Spinal cord (tissue), 10 donors: ENCODE results near the gene ZP2. TPM values are rescaled to one million over a fixed set of nuclear protein-coding genes. Genes with fewer than 3 reads are reported as not detected.
"Not testable (repeated sequence)": the region's sequence is repeated elsewhere in the genome, so short reads cannot be mapped to it uniquely, and the experiment has no call there.

Experiments
- DNase-seq, 6 donors: peaks; one replicate each; pipeline versions ENCODE4 v3.0.0 to v3.0.0-alpha.2; 2013 to 2015; ENCODE audit warnings: low spot score in 6 of 6, low read depth in 4 of 6
- H3K27ac ChIP-seq: one replicate; pipeline ENCODE4 v1.5.1; 2013; ENCODE audit warnings: low read depth, low read length, control low read depth
- H3K27me3 ChIP-seq: one replicate; pipeline ENCODE4 v1.6.1; 2013; ENCODE audit warnings: low read length; ENCODE audit not compliant: control insufficient read depth, insufficient read depth
- H3K36me3 ChIP-seq: one replicate; pipeline ENCODE4 v1.6.1; 2013; ENCODE audit warnings: low read length; ENCODE audit not compliant: control insufficient read depth, insufficient read depth
- H3K4me1 ChIP-seq: one replicate; pipeline ENCODE4 v1.6.1; 2013; ENCODE audit warnings: low read length; ENCODE audit not compliant: control insufficient read depth, insufficient read depth
- H3K4me3 ChIP-seq: one replicate; pipeline ENCODE4 v1.5.1; 2013; ENCODE audit warnings: low read depth, low read length, control low read depth
- H3K9me3 ChIP-seq: one replicate; pipeline ENCODE4 v1.6.1; 2013; ENCODE audit warnings: low read length; ENCODE audit not compliant: control insufficient read depth, insufficient read depth
- WGBS: methylation state at CpG from one replicate; pipeline ENCODE4 v1.1.5; 2013; ENCODE audit warnings: missing lambda C conversion rate; ENCODE audit not compliant: insufficient coverage; 5-methylcytosine and 5-hydroxymethylcytosine counted together
- polyA plus RNA-seq, 2 donors: library from polyadenylated mRNA; unstranded; fragments of 120-200 nt; gene quantifications; one replicate each; pipeline ENCODE4 v1.2.1, GENCODE V29; 2013; ENCODE audit not compliant: insufficient read length in 2 of 2
- total RNA-seq, 2 donors: library from RNA; depleted of rRNA in 1 of 2; stranded (reverse); fragments of 120-200 nt in 1 of 2; fragments of >200 nt in 1 of 2; gene quantifications; one replicate each; pipeline versions ENCODE4 v1.2.3 to v1.2.4, GENCODE V29; 2013 to 2014
- donor health status: healthy.

Gene ZP2
- total and polyA plus RNA-seq, 4 donors: 0.17 to 0.20 TPM; not detected in 2

DNA sequence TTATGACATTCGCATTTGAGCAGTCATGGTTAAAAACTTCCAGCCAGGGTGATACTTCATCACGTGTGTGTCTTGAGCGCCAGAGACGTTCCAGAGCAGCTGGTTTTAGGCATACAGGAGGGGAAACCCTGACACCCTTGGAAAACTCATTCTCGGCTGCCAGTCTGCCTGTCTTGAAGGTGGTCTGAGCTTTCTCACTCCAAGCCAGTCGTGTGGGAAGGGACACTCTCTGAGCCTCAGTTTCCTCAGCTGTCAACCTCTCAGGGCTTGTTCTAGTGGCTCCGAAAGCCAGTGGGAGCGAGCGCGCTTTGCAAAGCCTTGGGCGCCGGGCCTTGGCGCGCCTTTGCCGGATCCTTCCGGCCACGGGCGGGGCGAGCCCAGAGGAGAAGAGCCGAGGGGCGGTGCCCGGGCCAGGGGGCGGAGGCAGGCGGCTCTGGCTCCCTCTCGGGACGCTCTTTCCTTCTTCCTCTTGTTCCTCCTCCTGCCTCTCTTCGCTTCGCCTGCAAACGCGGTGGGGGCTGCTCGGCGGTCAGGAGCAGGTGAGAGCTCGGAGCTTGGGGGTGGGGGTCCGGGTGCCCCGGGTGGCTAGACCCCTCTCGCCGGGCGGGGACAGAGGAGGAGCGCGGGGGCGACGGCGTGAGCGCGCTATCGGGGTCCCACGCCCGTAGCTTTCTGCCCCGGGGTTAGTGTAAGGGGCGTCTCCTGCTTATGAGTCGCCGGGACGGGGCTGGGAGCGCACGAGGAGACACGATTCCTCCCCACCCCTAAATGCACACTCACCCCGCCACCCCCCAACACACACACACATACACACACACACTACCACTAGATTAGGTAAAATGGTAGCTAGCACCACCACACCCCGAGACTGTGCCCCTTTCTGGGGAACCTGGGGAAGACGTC, 52.9 kb downstream of the ZP2 start, which contains the start of gene LDAF1:
LDAF1 (plus strand) TSS at position 467 of the 903 bp plus-strand sequence. CDS start 2,509 bp downstream, outside the sequence.
- Histone ChIP-seq H3K36me3 (no peaks in the 10 kb centered on the region), H3K27ac (peak within 1 kb of the TSS; percentile 25), H3K9me3 (no peaks in the 10 kb centered on the region), H3K4me3 (peak within 1 kb of the TSS; percentile 73), H3K4me1 (peaks cover 21% of the 10 kb centered on the region), H3K27me3 (no peaks in the 10 kb centered on the region)
- under 1% methylated on average over 44 of the region's 59 CpGs for WGBS
- peak in 4 of 6 donors; percentile 48 to 86 (median 65) for DNase-seq

DNA sequence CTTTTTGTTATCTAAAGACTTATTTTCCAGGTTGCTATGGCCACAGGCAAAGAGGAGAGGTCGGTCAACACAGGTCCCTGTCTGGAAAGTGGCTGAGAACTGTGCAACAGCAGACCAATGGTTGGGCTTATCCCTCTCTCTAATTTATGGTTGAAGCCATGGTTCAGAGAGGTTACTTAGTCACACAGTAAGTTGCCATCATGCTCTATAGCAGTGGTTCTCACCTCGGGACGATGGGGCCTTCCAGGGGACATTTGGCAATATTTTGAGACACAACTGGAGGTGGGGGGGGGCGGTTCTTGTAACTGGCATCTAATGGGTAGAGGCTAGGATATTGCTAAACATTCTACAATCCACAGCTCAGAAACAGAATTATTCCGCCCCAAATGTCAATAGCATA, 53.7 kb downstream of the ZP2 start:
- no peak overlapping the region for H3K4me3 ChIP-seq
- H3K27ac ChIP-seq: no peak overlapping the region

GRCh38 chr16:21156767-21157467, 54.5 kb downstream of the ZP2 start:
- no peak overlapping the region for H3K27ac ChIP-seq
- H3K4me3 ChIP-seq: no peak overlapping the region
- H3K4me1 ChIP-seq: peaks cover 21% of the 10 kb centered on the region
- DNase-seq: peak in 3 of 6 donors; percentile 57 to 94 (median 89)
- WGBS: 69% methylated on average over 2 of the region's 6 CpGs
- H3K9me3 ChIP-seq: no peaks in the 10 kb centered on the region
- no peaks in the 10 kb centered on the region for H3K36me3 ChIP-seq
- H3K27me3 ChIP-seq: no peaks in the 10 kb centered on the region

More for the DNA sequence above, 53.7 kb downstream of the ZP2 start:
- no peaks in the 10 kb centered on the region for H3K27me3 ChIP-seq
- no CpG with 5 or more reads among the region's 5 CpGs for WGBS
- peaks cover 21% of the 10 kb centered on the region for H3K4me1 ChIP-seq
- no peaks in the 10 kb centered on the region for H3K9me3 ChIP-seq
- no peak for DNase-seq
- H3K36me3 ChIP-seq: no peaks in the 10 kb centered on the region

- not testable (repeated sequence) for DNase-seq, H3K27me3 ChIP-seq
- no CpG with 5 or more reads among the region's 1 CpG for WGBS
Measured at GRCh38 chr16:21156011-21156410, 55.4 kb downstream of the ZP2 start.

DNA sequence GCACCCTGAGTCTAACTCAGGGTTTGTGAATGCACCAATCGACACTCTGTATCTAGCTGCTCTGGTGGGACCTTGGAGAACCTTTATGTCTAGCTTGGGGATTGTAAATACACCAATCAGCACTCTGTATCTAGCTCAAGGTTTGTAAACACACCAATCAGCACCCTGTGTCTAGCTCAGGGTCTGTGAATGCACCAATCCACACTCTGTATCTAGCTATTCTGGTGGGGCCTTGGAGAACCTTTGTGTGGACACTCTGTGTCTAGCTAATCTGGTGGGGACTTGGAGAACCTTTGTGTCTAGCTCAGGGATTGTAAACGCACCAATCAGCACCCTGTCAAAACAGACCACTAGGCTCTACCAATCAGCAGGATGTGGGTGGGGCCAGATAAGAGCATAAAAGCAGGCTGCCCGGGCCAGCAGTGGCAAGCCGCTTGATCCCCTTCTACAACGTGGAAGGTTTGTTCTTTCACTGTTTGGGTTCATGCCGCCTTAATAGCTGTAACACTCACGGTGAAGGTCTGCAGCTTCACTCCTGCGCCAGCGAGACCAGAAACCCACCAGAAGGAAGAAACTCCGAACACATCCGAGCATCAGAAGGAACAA, 58.1 kb downstream of the ZP2 start:
- peaks cover 11% of the 10 kb centered on the region for H3K4me1 ChIP-seq
- H3K36me3 ChIP-seq, H3K27ac ChIP-seq, H3K4me3 ChIP-seq, DNase-seq, H3K27me3 ChIP-seq, H3K9me3 ChIP-seq: not testable (repeated sequence)
- 95% methylated on average over 9 of the region's 11 CpGs for WGBS

More at GRCh38 chr16:21156011-21156410, 55.4 kb downstream of the ZP2 start:
- H3K4me1 ChIP-seq: peaks cover 21% of the 10 kb centered on the region
- not testable (repeated sequence) for H3K4me3 ChIP-seq, H3K36me3 ChIP-seq, H3K27ac ChIP-seq, H3K9me3 ChIP-seq

- WGBS: 86% methylated on average over 41 of the region's 51 CpGs
- DNase-seq, H3K36me3 ChIP-seq, H3K27me3 ChIP-seq, H3K9me3 ChIP-seq, H3K4me3 ChIP-seq, H3K27ac ChIP-seq, H3K4me1 ChIP-seq: not testable (repeated sequence)
Measured at GRCh38 chr16:21152160-21153030, 59.0 kb downstream of the ZP2 start.

DNA sequence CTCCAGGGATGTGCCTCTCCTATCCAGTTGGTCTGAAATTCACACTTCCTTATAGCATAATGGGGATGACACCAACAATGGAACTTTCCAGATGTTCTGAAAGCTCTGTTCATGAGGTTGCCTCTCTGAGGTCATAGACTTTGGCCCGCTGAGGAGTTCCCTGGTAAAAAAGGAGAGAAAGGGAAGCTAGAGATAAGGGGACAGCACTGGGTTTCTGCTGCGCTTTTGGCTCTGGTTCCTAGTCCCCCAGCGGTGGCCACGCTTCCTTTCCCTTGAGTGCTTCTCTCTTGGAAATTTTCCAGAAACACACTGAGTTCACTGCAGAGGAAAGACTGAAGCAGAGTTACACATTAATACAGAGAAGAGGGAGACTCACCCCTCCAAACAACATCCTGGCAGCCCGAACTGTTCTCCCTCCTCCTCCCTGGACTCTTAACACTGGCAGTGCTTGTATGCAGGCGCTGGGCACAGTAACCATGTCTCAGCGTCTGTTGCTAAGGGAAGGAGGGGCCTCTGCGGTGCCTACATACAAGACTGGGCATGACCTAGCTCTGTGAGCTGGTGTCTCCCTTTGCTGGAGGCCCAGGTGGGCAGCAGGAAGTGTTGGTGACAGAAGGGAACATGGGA, 60.9 kb downstream of the ZP2 start, which contains the start of gene DNAH3:
DNAH3 (minus strand) TSS at position 472 of the 627 bp plus-strand sequence. CDS start 527 bp downstream, outside the sequence.
- H3K27me3 ChIP-seq: no peaks in the 10 kb centered on the region
- H3K4me3 ChIP-seq: no peak within 1 kb of the TSS
- H3K4me1 ChIP-seq: peaks cover 5% of the 10 kb centered on the region
- no peaks in the 10 kb centered on the region for H3K9me3 ChIP-seq
- WGBS: 40% methylated on average over 5 of the region's 8 CpGs
- H3K27ac ChIP-seq: no peak within 1 kb of the TSS
- peak in 2 of 6 donors; percentile 50 to 74 for DNase-seq
- no peaks in the 10 kb centered on the region for H3K36me3 ChIP-seq
